Heart right ventricle (tissue), 16 donors: ENCODE measurements around the gene RBM33. TPM values are rescaled to one million over a fixed set of nuclear protein-coding genes. Genes with fewer than 3 reads are reported as not detected.
A peak's percentile ranks its signal among the peaks of the same experiment; 100 is the strongest.

Source experiments
- ATAC-seq, 8 donors: fragments of 200-7000 bp; cut with Tn5 transposase; one replicate each; pipeline ENCODE4 v1.9.1; 2020; ENCODE audit warnings: mild to moderate bottlenecking in 8 of 8, moderate library complexity in 8 of 8, moderate number of reproducible peaks in 1 of 8
- DNase-seq, 2 donors: peaks; one replicate each; pipeline ENCODE4 v3.0.0-alpha.2; 2020
- H3K27ac ChIP-seq, 10 donors: fragments of 200-600 bp; sonication (generic) in 2 of 10; one replicate each; pipeline versions ENCODE4 v1.5.0 to v1.8.0; 2020 to 2022; ENCODE audit warnings: mild to moderate bottlenecking in 3 of 10
- H3K27me3 ChIP-seq, 7 donors: fragments of 200-600 bp; one replicate each; pipeline ENCODE4 v1.8.0; 2021 to 2022; ENCODE audit warnings: mild to moderate bottlenecking in 2 of 7
- H3K36me3 ChIP-seq, 9 donors: fragments of 200-600 bp; sonication (generic) in 1 of 9; one replicate each; pipeline versions ENCODE4 v1.5.0 to v1.8.0; 2020 to 2022; ENCODE audit warnings: mild to moderate bottlenecking in 2 of 9
- H3K4me1 ChIP-seq, 9 donors: fragments of 200-600 bp; sonication (generic) in 1 of 9; one replicate each; pipeline versions ENCODE4 v1.5.0 to v1.8.0; 2020 to 2022; ENCODE audit warnings: mild to moderate bottlenecking in 4 of 9
- H3K4me3 ChIP-seq, 10 donors: fragments of 200-600 bp; sonication (generic) in 2 of 10; one replicate each; pipeline versions ENCODE4 v1.5.0 to v1.8.0; 2020 to 2022; ENCODE audit warnings: mild to moderate bottlenecking in 7 of 10, moderate library complexity in 2 of 10
- H3K9me3 ChIP-seq, 11 donors: fragments of 200-600 bp in 10 of 11; sonication (generic) in 2 of 11; one replicate each; pipeline versions ENCODE4 v1.5.0 to v1.8.0; 2013 to 2022; ENCODE audit warnings: mild to moderate bottlenecking in 2 of 11, control low read depth in 1 of 11, moderate library complexity in 1 of 11
- WGBS, 2 donors: extraction: QIAGEN DNeasy Blood & Tissue Kit; methylation state at CpG; one replicate each; pipeline ENCODE4 v1.1.7; 2013; ENCODE audit warnings: inconsistent platforms in 1 of 2; 5-methylcytosine and 5-hydroxymethylcytosine counted together
- intact Hi-C, 10 donors: fragments of 100-400 bp; cut with DNase I; formaldehyde crosslinking; loops; one replicate each; pipeline versions ENCODE4 v1.11.1 to v1.14.2; 2022
- polyA plus RNA-seq, 2 donors: library from polyadenylated mRNA; stranded (reverse); fragments of 200-250 nt; gene quantifications; one replicate each; pipeline ENCODE4 v1.2.3, GENCODE V29; 2013
- total RNA-seq, 10 donors: library from RNA; stranded (reverse); fragmentation: NEBNext Ultra II Directional in 3 of 10; extraction: Animal tissue kit (Norgen Biotek cat#: 25700) in 3 of 10; gene quantifications; one replicate each; pipeline versions ENCODE4 v1.2.1 to v1.2.4, GENCODE V29; 2021 to 2023
- TF ChIP-seq, protein P1 (sequence below), 9 donors: fragments of 200-600 bp; sonication (generic) in 2 of 9; IDR thresholded peaks; one replicate each; pipeline versions ENCODE4 v1.5.0 to v1.8.0; 2021 to 2022; ENCODE audit warnings: antibody characterized with exemption in 9 of 9, mild to moderate bottlenecking in 5 of 9, moderate library complexity in 1 of 9
- donor health status: Arrhythmogenic right ventricular cardiomyopathy.
- donor health status: ischemic (EF 13 %, LVEDD 7.1; RV severe dilation, severe dysfunction).
- donor health status: healthy with polysubstance abuse.
- donor health status: DM: no; HTN: yes; CAD: no.
- donor health status: DM: no; HTN: no; CAD: no.
- donor health status: ischemic (EF 25% LVEDD 6.9; RV normal size, moderate dysfunction).
- donor health status: ischemic (EF 25% LVEDD 5.7; RV mildly dilated, moderate dysfunction).
- donor health status: healthy.
- donor health status: DM: yes; HTN: yes; CAD: no.
- donor health status: Ischemic cardiomyopathy.
- donor health status: ischemic (EF 35%, LVEDD 5.7; RV mildly dilated, moderate dysfunction).
- donor health status: nonischemic (EF 11% LVEDD 7.7; RV severe dilation, severe dysfunction).
- donor health status: DM: yes; HTN: yes; CAD: no.
- donor health status: PGD.
- donor health status: ischemic (EF 29% LVEDD 5.4; RV normal size, mild dysfunction).
- donor health status: nonischemic (EF 23%, LVEDD 6.1; RV moderate dilation, normal function).

The RBM33 gene
- total and polyA plus RNA-seq, 12 donors: 9.5 to 44.6 (median 35.7) TPM

DNA sequence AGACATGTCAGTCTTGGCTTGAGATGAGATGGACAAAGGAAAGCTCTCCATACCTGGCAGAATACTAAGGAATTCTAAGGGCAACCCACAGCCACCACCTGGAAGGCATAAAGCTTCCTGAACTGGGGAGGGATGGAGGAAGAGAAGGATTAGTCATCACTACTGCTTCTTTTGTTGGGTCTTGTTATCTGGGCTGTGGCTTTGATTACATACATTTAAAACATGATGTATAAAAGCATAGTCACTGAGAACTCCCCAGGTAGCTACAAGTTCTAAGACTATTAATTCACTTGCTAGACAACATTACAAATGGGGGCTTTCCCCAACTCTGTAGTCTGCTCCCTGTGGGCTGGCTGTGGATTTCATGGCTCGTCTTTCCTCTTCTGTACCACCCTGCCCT, 58.2 kb downstream of the RBM33 start:
- Histone ChIP-seq H3K27me3 (no peaks in the 10 kb centered on the region), H3K9me3 (no peaks in the 10 kb centered on the region), H3K4me3 (no peak overlapping the region), H3K36me3 (peaks cover 0 to 76% (median 32%) of the 10 kb centered on the region in 9 donors), H3K27ac (no peak overlapping the region), H3K4me1 (peaks cover 0 to 9% (median 0%) of the 10 kb centered on the region in 9 donors)
- 96 to 97% methylated on average over 1 of the region's 1 CpG for WGBS, 2 donors
- DNase-seq (no peak), ATAC-seq (no peak)
- intact Hi-C loops: no loop called here
- TF ChIP-seq, protein P1, sequence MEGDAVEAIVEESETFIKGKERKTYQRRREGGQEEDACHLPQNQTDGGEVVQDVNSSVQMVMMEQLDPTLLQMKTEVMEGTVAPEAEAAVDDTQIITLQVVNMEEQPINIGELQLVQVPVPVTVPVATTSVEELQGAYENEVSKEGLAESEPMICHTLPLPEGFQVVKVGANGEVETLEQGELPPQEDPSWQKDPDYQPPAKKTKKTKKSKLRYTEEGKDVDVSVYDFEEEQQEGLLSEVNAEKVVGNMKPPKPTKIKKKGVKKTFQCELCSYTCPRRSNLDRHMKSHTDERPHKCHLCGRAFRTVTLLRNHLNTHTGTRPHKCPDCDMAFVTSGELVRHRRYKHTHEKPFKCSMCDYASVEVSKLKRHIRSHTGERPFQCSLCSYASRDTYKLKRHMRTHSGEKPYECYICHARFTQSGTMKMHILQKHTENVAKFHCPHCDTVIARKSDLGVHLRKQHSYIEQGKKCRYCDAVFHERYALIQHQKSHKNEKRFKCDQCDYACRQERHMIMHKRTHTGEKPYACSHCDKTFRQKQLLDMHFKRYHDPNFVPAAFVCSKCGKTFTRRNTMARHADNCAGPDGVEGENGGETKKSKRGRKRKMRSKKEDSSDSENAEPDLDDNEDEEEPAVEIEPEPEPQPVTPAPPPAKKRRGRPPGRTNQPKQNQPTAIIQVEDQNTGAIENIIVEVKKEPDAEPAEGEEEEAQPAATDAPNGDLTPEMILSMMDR (IDR thresholded peaks at IDR 0.05): no peak

DNA sequence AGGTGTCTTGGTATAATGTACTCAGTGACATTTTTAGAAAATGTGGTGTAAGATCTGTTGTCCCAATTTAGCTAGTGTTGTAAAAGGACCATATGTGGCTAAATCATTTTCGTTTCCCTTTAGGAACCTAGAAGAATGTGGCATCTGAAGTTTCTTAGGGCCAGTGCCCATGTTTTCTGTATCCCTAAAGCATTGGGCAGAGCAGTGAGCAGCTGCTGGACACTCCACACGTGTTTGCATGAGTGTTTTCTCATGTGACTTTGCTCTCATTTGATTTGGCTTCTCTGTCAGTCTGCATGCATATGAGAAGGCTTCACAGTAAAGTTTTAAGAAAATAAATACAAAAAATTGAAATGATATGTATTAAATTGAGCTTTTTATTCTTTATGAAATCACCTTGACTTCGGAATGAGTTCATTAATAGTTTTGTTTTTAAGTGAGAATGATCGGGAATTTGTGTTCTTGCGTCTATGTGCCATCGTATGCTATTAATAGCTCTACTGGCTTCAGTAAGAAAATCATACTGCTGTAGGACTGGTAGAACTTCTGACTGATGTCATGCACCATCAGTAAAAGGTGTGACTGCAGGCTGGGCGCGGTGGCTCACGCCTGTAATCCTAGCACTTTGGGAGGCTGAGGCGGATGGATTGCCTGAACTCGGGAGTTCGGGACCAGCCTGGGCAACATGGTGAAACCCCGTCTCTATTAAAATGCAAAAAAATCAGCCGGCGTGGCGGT, 61.3 kb downstream of the RBM33 start:
- TF ChIP-seq, protein P1 (IDR thresholded peaks at IDR 0.05): no peak
- Histone ChIP-seq H3K36me3 (peaks cover 0 to 100% (median 45%) of the 10 kb centered on the region in 9 donors), H3K27ac (no peak overlapping the region), H3K27me3 (no peaks in the 10 kb centered on the region), H3K4me3 (no peak overlapping the region), H3K4me1 (peaks cover 0 to 9% (median 0%) of the 10 kb centered on the region in 9 donors), H3K9me3 (no peaks in the 10 kb centered on the region)
- DNase-seq (no peak), ATAC-seq (peak in 5 of 8 donors; percentile 41 to 66 (median 55))
- 85 to 86% methylated on average over 16 of the region's 16 CpGs for WGBS, 2 donors
- intact Hi-C loops: no loop called here

DNA sequence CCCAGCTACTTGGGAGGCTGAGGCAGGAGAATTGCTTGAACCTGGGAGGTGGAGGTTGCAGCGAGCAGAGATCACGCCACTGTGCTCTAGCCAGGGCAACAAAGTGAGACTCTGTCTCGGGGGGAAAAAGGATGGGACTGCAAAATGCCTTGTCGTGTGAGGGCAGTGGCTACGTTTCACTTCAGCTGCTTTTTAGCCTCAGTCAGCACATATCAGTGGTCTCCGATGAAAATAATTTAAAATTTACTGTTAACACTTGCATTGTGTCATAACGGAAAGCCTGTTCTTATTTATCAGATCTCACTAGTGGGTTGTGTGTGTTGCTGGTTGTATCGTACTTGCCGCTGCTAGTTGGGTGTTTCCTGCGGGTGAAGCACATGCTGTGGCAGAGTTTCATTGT, 61.9 kb downstream of the RBM33 start:
- DNase-seq (no peak), ATAC-seq (no peak)
- H3K4me3 ChIP-seq: no peak overlapping the region
- TF ChIP-seq, protein P1 (IDR thresholded peaks at IDR 0.05): no peak
- H3K27ac ChIP-seq: no peak overlapping the region
- H3K9me3 ChIP-seq: no peaks in the 10 kb centered on the region
- H3K27me3 ChIP-seq: no peaks in the 10 kb centered on the region
- peaks cover 0 to 9% (median 0%) of the 10 kb centered on the region in 9 donors for H3K4me1 ChIP-seq
- intact Hi-C loops: no loop called here
- H3K36me3 ChIP-seq: peaks cover 0 to 100% (median 44%) of the 10 kb centered on the region in 9 donors
- WGBS, 2 donors: 93 to 95% methylated on average over 10 of the region's 10 CpGs

DNA sequence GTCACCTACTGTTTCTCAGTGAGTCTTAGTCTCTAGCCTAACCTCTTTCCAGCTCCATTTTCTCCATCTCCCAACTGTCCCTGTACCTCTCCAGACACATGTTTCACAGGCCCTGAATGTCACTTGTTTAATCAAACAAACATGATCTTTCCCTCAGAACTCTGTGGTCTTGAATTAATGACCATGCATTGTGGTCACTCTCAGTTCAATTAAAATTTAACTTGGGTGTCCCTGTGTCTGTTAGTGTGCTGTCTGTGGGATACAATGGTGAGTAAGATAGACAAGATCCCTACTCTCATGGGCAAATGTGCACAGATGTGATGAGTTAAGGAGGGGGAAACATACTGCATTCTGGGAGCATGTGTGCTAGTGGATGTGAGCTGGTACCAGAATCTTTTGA, 65.0 kb downstream of the RBM33 start:
- ATAC-seq (no peak), DNase-seq (no peak)
- no peak overlapping the region for H3K4me3 ChIP-seq
- H3K27ac ChIP-seq: no peak overlapping the region
- peaks cover 0 to 12% (median 0%) of the 10 kb centered on the region in 9 donors for H3K4me1 ChIP-seq
- intact Hi-C loops: no loop called here
- no peaks in the 10 kb centered on the region for H3K27me3 ChIP-seq
- TF ChIP-seq, protein P1 (IDR thresholded peaks at IDR 0.05): no peak
- peaks cover 0 to 96% (median 41%) of the 10 kb centered on the region in 9 donors for H3K36me3 ChIP-seq
- no peaks in the 10 kb centered on the region for H3K9me3 ChIP-seq
